ENCODE data around the gene OR8U1. TPM values are rescaled to one million over a fixed set of nuclear protein-coding genes. Genes with fewer than 3 reads are reported as not detected.

OR8U1 gene
- total RNA-seq (2022; extraction: Qiagen RNA extraction; ENCODE audit: low read depth) = not detected in 5 replicates

DNA sequence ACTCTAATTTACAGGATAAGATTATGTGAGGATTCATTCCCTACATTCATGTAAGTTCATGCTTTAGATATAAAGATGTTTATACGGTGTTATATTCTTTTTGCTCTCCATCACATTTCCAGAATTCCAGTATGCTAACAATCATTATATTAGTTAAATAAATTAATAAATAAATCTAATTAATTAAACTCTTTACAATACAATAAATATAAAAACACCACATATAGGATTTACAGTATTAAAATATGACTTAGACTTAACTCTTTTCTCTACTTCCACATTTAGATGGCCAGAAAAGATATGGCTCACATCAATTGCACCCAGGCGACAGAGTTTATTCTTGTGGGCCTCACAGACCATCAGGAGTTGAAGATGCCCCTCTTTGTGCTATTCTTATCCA, at the start of gene OR8U1:
Gene OR8U1, plus strand, starts transcription at position 301 of the 400 bp plus-strand sequence. Its CDS starts 0 bp downstream, at position 301.

DNA sequence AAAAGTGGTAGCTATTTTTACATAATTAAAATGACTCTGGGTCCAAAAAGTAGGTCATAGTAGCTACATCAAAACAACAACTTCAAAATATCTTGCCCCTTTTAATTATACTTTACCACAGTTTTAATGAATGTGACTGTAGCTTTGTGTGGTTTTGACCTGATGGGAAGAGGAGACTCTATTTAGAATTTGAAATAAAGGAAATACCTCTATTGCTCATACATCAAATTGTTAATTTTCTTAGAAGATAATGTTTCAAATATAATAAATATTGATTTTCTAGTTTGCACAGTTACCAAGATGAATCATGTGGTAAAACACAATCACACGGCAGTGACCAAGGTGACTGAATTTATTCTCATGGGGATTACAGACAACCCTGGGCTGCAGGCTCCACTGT, 29.7 kb upstream of the OR8U1 start, which contains the start of gene OR8K1:
Gene OR8K1, plus strand, starts transcription at position 301 of the 400 bp plus-strand sequence. Its CDS starts 0 bp downstream, at position 301.

GRCh38 chr11:56353991-56354390, 21.4 kb upstream of the OR8U1 start, which contains the start of gene OR8J1:
Gene OR8J1 (plus strand): TSS chr11:56354291. CDS start chr11:56360247, 5,956 bp downstream.

GRCh38 chr11:56412396-56412795, 37.0 kb downstream of the OR8U1 start, which contains the start of gene OR5AL1:
Gene OR5AL1 (plus strand): TSS chr11:56412696.

Other genes starting within 250 kb of the OR8U1 start
- gene OR8J3, start 235.4 kb upstream of the OR8U1 start, total RNA-seq (2022; extraction: Qiagen RNA extraction; ENCODE audit: low read depth) = not detected in 5 replicates
- not detected in 5 replicates for gene OR8K5, start 215.3 kb upstream of the OR8U1 start, total RNA-seq (2022; extraction: Qiagen RNA extraction; ENCODE audit: low read depth)
- not detected in 5 replicates for gene OR5J2, start 199.0 kb upstream of the OR8U1 start, total RNA-seq (2022; extraction: Qiagen RNA extraction; ENCODE audit: low read depth)
- gene OR5T2, start 141.4 kb upstream of the OR8U1 start, total RNA-seq (2022; extraction: Qiagen RNA extraction; ENCODE audit: low read depth) = not detected in 5 replicates
- gene OR5T3, start 123.4 kb upstream of the OR8U1 start, total RNA-seq (2022; extraction: Qiagen RNA extraction; ENCODE audit: low read depth) = not detected in 5 replicates
- gene OR5T1, start 101.5 kb upstream of the OR8U1 start, total RNA-seq (2022; extraction: Qiagen RNA extraction; ENCODE audit: low read depth) = not detected in 5 replicates
- not detected in 5 replicates for gene OR8H1, start 83.4 kb upstream of the OR8U1 start, total RNA-seq (2022; extraction: Qiagen RNA extraction; ENCODE audit: low read depth)
- gene OR8K3, start 60.5 kb upstream of the OR8U1 start, total RNA-seq (2022; extraction: Qiagen RNA extraction; ENCODE audit: low read depth) = not detected in 5 replicates
- not detected in 5 replicates for gene OR8K1, start 29.6 kb upstream of the OR8U1 start, total RNA-seq (2022; extraction: Qiagen RNA extraction; ENCODE audit: low read depth)
- gene OR8J1, start 21.3 kb upstream of the OR8U1 start, total RNA-seq (2022; extraction: Qiagen RNA extraction; ENCODE audit: low read depth) = not detected in 5 replicates
- gene OR5AL1, start 37.1 kb downstream of the OR8U1 start, total RNA-seq (2022; extraction: Qiagen RNA extraction; ENCODE audit: low read depth) = not detected in 5 replicates
- not detected in 5 replicates for gene OR5M3, start 97.7 kb downstream of the OR8U1 start, total RNA-seq (2022; extraction: Qiagen RNA extraction; ENCODE audit: low read depth)
- not detected in 5 replicates for gene OR5M8, start 115.7 kb downstream of the OR8U1 start, total RNA-seq (2022; extraction: Qiagen RNA extraction; ENCODE audit: low read depth)
- not detected in 5 replicates for gene OR5M11, start 167.6 kb downstream of the OR8U1 start, total RNA-seq (2022; extraction: Qiagen RNA extraction; ENCODE audit: low read depth)
- gene OR5M10, start 202.1 kb downstream of the OR8U1 start, total RNA-seq (2022; extraction: Qiagen RNA extraction; ENCODE audit: low read depth) = not detected in 5 replicates
- not detected in 5 replicates for gene OR5M1, start 239.2 kb downstream of the OR8U1 start, total RNA-seq (2022; extraction: Qiagen RNA extraction; ENCODE audit: low read depth)